GM19351 (cell line): ENCODE data around the gene SGCA.

Experiments
- ATAC-seq: cut with Tn5 transposase; IDR thresholded peaks from one replicate; pipeline ENCODE4 v1.9.1; 2021; ENCODE audit warnings: mild to moderate bottlenecking, moderate library complexity; ENCODE audit not compliant: unreplicated experiment

Gene SGCA

DNA sequence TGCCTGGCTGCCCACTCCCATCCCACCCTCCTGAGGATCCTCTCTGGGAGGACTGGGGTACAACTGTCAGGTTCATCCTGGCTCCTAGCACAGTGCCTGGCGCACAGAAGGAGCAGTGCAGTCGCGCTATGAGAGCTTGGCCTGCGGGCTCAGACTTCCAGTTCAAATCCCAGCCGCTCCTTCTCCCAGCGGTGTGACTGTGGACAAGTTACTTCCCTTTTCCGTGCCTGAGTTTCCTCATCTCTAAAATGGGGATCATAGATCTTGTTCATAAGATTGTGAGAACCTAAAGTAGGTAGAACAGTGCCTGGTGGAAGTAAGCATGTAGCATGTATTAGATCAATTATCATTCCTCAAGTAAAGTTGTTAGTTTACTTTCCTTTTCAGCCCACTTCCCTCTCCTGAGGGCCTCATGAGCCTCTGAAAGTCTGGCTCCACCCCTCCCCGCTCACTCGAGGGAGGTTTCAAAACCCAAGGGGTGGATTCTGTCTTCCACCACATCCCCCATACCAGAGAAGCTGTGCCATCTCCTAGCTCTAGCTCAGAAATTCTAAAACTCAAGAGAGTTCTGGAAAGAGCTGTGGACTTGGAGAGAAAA, 55.6 kb downstream of the SGCA start:
- ATAC-seq = no peak

DNA sequence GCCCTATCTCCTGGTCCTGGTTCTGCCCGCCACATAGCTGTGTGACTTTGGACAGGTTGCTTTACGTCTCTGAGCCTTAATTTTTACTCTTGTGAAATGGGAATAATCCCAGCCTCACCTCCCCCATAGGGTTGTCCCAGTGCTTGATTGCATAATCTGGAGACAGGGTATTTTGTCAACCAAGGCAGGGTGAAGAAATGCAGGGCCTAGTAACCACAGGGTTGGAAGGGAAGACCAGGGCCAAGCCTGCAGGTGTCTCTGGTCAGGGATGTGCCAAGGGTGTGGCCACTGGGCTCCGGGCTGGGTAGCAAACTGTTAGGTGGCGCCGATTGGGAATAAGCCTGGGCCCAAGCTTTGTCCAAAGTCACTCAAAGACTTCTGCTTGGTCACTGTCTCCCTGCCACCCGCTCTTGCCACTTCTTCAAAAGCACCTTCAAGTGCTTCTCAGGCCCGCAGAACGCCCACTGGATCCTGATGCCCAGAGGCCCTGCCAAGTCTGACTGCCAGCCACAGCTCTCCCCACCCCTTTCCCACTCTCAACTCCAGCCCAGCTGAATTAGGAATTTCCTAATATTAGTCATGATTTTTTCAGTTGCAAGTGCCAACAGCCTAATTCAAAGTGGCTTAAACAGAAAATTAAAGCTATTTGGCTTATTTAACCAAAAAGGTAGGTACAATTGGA, 56.2 kb downstream of the SGCA start:
- ATAC-seq = no peak

DNA sequence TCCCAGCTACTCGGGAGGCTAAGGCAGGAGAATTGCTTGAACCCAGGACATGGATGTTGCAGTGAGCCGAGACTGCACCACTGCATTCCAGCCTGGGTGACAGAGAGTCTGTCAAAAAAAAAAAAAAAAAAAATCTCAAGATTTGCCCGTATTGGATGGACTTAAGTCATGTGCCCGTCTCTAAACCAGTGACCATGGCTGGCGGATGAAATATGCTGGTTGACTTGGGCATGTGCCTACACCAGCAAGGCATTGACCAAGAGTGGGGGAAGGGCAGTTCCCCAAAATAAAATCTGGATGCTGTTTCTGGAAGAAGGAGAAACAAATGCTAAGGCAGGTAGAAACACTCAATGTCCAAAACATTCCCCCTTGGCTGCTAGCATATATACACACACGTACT, 57.1 kb downstream of the SGCA start:
- ATAC-seq = no peak
